ENCODE results near the gene HDAC7.

HDAC7 gene

GRCh38 chr12:47829584-47829983 is 9.9 kb upstream of the HDAC7 start:
- no peak for TF ChIP-seq CTCF (IDR thresholded peaks at IDR 0.05; ENCODE audit: control insufficient read depth, extremely low read depth, insufficient read depth)
- H3K4me3 ChIP-seq (ENCODE audit: low read depth, low read length): no peak overlapping the region
- DNase-seq (ENCODE audit: low read depth): no peak

- TF ChIP-seq CTCF (IDR thresholded peaks at IDR 0.05; ENCODE audit: control insufficient read depth, extremely low read depth, insufficient read depth): no peak
- no peak overlapping the region for H3K4me3 ChIP-seq (ENCODE audit: low read depth, low read length)
- no peak for DNase-seq (ENCODE audit: low read depth)
Measured at GRCh38 chr12:47828976-47829482, 9.3 kb upstream of the HDAC7 start.

- DNase-seq (ENCODE audit: low read depth): no peak
- no peak overlapping the region for H3K4me3 ChIP-seq (ENCODE audit: low read depth, low read length)
- TF ChIP-seq CTCF (IDR thresholded peaks at IDR 0.05; ENCODE audit: control insufficient read depth, extremely low read depth, insufficient read depth): no peak
Measured at GRCh38 chr12:47828008-47828975, 8.6 kb upstream of the HDAC7 start.

GRCh38 chr12:47825173-47825639 is 5.5 kb upstream of the HDAC7 start:
- DNase-seq (ENCODE audit: low read depth): no peak
- no peak for TF ChIP-seq CTCF (IDR thresholded peaks at IDR 0.05; ENCODE audit: control insufficient read depth, extremely low read depth, insufficient read depth)
- no peak overlapping the region for H3K4me3 ChIP-seq (ENCODE audit: low read depth, low read length)

GRCh38 chr12:47824635-47825034 is 4.9 kb upstream of the HDAC7 start:
- no peak for DNase-seq (ENCODE audit: low read depth)
- H3K4me3 ChIP-seq (ENCODE audit: low read depth, low read length): no peak overlapping the region
- TF ChIP-seq CTCF (IDR thresholded peaks at IDR 0.05; ENCODE audit: control insufficient read depth, extremely low read depth, insufficient read depth): no peak

- no peak for TF ChIP-seq CTCF (IDR thresholded peaks at IDR 0.05; ENCODE audit: control insufficient read depth, extremely low read depth, insufficient read depth)
Measured at GRCh38 chr12:47824198-47824597, 4.5 kb upstream of the HDAC7 start.

More at GRCh38 chr12:47824198-47824597, 4.5 kb upstream of the HDAC7 start:
- H3K4me3 ChIP-seq (ENCODE audit: low read depth, low read length): no peak overlapping the region
- no peak for DNase-seq (ENCODE audit: low read depth)
